HG03103 (cell line): ENCODE measurements around the gene GRM4.

Experiments
- ATAC-seq: cut with Tn5 transposase; IDR thresholded peaks from one replicate; pipeline ENCODE4 v1.9.1; 2021; ENCODE audit warnings: low read depth; ENCODE audit not compliant: unreplicated experiment

GRM4 gene

DNA sequence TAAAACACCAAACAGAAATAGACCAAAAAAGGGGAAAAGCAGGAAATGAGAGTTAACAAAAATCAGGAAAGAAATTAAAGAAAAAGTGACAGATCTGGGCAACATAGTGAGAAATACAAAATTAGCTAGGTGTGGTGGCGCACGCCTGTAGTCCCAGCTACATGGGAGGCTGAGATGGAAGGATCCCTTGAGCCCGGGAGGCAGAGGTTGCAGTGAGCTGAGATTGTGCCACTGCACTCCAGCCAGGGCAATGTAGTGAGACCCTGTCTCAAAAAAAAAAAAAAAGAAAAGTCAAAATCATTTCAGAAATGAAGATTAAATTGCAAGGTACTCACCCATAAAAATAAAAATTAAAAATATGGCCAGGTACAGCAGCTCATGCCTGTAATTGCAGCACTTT is 13.0 kb upstream of the GRM4 start:
- ATAC-seq, result no peak

DNA sequence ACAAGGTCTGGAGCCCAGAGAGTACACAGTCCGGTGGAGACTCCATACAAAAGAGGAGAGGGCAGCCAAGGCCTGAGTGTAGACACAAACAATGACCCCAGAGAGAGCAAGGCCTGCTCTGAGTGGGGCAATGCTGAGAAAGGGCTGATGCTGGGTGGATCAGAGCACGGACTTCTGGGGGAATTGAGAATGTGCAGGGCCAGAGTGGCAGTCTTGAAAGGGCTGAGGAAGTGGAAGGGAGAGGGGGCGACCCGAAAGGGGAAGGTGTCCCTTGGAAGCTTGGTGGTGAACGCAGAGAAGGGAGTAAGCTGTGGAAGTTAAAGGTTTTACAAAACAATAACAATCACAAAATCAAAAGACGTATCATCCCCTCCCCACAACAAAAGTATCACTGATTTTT is 12.0 kb upstream of the GRM4 start:
- ATAC-seq, result no peak

DNA sequence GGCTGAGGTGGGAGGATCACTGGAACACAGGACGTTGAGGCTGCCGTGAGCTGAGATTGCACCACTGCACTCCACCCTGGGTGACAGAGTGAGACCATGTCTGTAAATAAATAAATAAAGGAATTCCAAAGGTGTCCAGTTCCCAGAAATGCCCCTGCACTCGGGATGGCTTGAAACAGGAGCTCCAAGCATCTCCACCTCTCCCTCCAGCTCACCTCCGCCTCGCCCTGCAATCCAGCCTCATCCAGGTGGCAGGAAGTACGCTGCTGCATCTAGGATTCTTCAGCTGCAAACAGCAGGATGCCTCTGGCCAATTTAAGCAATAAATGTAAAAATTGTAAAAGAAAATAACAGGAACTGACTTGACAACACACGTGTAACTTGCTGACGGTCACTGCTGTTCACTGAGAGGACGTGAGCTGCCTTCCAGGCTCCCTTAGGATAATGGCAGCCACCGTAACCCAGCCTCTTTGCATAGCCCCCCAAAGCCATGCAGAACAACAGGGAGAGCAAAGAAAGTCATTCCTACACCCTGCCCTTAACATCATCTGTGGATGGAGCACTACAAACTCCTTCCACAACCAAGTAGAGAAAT is 11.4 kb upstream of the GRM4 start:
- ATAC-seq, result no peak

DNA sequence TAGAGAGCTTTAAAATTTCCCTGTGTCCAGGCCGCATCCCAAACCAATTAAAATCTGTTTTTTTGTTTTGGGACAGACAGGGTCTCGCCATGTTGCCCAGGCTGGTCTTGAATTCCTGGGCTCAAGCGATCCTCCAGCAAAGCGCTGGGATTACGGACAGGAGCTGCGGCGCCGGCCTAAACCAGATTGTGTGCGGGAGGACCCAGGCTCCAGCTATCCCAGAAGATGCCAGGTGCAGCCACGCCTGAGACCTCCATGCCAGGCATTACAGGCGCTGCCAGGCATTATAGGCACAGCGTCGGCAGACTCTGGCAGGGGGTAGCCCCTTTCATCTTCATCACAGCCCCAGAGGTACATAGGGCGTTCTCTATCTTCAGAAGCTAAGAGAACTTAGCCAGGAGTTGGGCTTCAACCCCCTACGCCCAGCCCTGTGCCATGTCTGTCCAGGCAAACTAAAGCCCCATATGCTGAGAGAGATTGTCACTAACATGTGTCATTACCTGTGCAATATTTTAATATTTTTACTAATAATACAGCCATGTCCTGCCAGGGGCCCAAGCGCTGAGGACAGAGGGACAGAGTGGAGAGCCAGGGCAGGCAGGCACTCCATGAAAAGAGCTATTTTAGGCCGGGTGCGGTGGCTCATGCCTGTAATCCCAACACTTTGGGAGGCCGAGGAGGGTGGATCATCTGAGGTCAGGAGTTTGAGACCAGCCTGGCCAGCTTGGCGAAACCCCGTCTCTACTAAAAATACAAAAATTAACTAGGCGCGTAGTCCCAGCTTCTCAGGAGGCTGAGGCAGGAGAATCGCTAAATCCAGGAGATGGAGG is 9.8 kb upstream of the GRM4 start:
- no peak for ATAC-seq

DNA sequence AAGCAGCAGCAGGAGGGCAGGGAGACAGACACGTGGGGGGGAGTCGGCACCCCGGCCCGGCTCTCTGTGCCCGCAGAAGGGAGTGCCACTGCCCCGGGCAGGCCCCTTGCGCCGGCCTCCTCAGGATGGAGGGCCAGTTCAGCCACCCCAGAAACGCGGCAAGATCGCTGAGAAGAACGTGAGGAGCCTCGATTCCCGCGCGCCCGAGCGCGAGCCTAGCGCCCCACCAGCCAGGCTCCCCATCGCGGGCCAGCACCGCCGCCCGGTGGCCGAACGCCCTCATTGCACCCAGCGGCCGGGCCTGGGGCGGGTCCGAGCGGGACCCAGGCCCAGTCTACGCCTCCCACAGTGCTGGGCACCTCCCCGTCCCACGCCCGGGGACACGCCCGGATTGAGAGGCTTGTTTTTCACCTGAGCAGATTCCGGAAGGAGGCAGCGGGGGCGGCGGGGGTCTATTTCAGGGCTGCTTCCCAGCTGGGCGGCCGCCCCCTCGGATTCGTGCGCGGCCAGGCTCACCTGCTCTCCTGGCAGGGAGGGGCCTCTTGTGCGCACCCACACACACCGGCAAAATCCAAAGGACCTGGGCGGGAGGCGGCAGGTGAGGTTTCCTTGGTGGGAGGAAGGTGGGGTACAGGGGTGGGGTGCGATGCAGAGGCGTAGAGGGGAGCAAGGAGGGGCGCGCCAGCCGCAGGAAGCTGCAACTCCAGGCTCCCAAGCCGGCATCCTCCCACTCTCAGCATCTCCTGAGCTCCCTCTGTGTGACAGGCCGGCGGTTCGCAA is 9.0 kb upstream of the GRM4 start:
- no peak for ATAC-seq

DNA sequence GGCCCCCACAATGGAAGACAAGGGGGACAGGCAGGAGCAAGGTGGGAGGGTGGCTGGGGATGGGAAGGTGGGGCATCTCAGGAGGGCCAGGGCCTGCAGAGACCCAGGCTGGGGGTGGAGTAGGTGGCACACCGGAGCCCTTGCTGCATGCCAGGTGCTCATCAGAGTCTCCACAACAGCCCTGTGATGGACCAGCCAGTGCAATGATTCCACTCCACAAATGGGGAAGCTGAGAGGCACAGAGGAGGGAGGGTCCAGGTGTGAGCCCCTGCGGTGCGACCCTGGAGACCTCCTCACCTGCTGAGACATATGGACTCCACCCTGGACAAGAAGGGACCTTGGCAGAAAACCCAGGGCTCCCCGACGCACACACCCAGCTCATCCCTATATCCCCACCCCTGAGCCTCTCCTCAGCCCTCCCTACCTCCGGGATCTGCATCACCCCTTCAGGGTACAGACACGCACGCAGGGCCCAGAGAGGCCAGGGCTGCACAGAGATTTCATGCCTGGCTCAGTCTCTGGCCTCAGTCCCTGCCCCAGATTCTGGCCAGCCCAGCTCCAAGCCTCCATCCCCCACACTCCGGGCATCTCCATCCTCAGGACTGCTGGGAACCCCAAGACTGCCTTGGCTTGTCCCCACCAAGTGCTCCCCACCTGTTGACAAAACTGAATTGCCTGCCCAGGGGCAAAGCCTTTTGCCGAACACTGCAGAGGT is 7.1 kb upstream of the GRM4 start:
- no peak for ATAC-seq

DNA sequence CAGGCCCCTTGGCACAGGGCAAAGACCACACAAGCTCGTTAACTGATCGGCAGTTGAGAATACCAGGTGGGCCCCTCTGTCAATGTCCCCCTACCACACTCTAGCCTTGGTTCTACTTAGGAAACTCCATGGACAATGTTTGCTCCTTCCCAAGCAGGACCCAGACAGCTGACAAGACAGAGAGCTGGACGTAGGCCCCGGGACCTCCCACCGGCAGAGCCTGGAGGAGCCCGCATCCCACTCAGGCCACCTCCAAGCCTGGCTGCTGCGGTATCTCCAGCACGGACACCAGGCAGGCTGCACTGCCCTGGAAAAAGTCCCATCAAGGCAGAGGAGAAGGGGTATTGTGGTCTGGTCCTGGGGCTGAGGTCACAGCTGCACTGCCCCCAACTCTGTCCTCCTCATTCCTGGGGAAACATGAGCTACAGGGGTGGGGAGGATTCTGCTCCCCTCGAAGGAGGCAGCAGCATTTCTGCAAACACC is 6.2 kb upstream of the GRM4 start:
- ATAC-seq, result no peak

DNA sequence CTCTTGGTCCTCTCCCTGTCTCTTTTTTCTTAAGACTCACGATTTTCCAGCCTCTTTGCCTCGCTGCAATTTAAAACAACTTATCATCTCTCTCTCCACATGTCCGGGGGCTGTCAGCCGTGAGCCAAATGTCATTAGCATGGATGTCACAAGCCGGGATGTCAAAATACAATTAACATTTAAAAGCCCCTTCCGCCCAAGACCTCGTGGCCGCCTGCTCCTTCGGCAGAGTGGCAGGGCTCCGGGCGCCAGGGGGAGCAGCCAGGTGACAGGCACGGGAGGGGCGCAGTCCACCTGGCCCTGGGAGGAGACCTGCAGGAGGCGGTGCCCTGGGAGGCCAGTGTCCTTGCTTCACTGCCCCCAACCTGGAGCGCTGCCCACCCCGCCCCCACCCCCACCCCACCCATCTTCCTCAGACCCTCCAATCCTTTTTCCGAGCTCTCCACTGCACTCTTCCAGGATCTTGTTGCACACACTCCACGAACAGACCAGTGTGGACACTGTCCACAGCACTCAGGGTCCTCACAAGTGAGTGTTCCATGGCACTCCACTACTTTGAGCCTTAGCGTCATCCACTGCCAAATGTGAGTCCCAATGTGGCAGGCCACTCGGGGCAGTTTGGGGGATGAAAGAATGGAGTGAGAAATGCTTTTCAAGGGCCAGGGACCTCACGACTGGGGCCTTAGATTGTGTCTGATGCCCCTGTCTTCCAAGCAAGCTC is 5.6 kb upstream of the GRM4 start:
- ATAC-seq, result no peak

DNA sequence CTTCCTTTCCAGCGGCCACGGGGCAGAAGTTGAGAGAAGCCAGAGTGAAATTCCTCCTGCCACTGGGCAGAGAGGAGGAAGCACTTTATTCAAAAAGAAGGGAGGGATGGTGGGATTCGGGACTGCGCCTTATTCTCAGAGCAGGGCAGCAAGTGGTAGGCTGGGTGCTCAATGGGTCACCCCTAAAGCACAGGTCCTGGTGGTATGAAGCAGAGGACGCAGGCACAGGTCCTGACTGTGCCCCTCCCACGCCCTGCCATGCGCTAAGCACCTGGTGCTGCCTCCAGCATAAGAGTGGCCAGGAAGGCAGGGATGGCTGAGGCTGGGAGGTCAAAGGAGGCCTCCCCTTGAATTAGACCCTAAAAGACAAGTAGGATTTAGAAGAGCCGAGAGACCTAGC is 4.9 kb upstream of the GRM4 start:
- ATAC-seq, result no peak

DNA sequence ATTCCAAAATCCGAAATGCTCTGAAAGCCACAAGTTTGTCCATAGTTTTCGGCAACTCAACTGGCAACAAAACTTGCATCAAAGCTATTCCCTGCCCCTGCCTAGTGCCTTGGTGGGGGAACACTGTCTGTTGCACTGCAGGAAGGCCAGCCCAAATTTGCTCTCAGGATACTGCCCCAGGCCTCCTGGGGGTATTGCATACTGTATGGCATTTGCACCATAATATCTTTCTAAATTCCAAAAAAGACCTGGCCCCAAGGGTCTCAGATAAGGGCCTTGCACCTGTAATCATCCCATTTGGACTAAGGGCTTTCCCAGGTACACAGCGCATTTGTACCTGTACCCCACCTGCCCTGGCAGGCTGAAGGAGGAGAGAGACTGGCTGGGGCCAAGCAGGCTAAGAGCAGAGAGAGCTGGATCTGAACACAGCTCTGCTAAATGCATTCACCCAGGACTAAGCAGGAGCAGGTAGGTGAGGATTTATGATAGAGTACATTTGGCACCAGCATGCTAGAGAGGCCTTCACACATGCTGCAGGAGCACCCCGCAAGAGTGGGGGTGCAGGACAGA is 4.0 kb upstream of the GRM4 start:
- no peak for ATAC-seq

DNA sequence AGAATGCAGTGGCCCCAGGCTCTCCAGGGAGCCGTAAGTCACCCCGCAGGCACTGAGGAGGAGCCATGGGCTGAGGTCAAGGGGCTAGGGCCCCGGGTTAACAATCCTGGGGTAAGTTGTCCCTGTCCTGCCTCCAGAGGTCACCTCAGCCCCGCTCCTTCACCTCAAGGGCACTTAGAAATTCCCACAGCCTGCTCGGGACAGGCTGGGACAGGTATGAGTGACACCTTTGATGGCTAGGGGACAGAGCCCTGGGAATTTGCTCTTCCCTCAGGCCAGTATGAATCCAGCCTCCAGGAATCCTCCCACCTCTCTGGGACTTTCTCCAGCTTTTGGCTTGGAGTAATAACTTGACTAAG is 3.5 kb upstream of the GRM4 start:
- ATAC-seq, result no peak

DNA sequence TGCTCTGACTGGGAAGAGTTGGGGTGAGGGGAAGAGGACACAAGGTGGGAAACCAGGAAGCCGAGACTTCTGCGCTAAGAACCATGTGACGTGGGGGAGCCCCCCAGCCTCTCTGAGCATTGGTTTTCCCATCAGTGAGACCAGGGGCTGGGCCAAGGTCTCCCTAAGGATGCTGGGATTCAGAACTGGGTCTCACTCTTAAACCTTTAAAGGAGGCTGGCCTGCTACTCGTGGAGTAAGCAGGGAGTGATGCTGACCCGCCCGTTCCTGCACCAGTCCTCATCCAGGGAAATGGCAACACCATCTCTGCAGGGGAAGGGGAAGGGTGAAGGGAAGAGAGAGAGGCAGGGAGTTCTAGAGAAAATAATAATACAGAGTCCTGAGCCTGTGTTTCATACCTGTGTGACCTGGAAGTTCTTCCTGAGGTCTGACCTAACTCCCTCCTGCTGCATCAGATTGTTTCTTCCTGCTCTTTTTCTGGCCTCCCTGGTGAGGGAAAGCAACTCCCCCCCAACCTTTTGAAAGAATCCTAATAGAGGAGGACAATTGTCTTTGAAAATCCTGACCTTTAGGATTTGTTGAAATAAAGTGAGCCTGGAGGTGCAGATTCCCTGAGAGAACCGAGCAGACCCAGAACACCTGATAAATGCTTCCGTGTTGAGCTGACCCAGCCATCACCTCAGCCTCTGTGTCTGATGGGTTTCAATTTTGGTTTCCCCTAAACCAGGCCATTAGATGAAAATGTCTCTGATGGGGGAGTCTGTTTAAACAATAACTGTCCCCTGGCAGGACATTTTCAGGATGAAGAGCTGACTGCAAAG is 3.0 kb upstream of the GRM4 start:
- ATAC-seq, result no peak

DNA sequence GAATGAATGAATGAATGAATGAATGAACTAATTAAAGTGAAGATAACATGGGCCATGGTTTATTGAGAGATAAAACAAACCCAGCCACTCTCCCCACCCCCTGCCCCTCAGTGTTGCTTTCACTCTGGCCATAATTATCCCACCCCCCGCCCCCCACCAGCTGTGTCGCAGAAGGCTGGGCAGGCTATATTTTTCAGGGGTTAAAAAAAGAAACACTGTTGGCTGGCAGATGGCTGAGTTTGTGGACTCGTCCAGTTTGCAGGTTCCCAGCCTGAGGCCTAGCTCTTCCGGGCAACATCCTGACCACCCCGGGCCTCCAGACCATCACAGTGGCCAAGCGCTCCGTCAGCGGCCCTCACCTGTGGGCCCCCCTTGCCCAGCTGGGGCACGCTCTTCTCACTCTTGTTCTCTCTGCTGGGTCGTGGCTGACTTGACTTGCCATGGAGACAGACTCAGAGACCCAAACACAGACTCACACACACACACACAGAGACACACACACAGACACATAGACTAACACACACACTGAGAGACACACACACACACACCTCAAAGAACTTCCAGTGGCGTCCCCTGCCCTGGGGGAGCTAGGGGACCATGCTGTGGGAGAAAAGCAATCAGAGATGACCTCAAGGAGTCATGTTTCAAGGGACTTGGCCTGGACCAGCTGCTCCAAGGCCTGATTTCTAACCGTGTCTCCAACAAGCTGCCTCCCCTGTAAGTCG is 2.2 kb upstream of the GRM4 start:
- no peak for ATAC-seq

DNA sequence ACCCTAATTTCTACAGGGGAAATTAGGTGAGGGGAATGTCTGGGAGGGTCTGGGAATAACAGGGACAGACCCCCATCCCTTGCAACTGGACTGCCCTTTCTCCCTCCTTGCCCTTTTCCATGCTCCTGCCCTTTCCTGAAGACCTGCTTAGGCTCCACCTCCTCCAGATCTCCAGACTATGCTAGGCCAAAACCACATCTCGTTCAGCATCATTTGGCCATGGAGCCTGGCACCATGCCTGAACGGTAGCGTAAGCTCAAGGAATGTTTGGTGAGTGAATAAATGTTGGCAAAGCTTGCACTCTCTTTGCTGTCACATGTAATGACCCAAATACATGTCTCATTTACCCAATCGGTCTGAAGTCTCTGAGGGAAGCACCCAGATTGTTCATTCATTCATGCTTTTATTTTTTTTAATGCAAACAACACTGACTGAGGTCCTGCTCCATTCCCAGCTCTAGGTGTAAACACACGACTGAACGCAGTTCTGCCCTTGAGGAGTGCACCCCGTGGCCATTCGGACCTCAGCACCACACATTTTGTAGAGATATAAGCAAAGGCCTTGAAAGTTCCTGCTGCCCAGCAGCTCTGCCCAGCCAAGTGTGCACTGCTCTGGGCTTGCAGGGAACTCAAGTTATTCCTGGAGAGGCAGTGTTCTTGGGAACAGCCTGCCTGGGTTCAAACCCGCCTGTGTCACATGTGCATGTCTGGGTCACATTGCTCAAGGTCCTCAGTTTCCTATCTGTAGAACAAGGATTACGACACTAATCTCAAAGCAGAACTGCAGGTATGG is 1.1 kb upstream of the GRM4 start:
- no peak for ATAC-seq

DNA sequence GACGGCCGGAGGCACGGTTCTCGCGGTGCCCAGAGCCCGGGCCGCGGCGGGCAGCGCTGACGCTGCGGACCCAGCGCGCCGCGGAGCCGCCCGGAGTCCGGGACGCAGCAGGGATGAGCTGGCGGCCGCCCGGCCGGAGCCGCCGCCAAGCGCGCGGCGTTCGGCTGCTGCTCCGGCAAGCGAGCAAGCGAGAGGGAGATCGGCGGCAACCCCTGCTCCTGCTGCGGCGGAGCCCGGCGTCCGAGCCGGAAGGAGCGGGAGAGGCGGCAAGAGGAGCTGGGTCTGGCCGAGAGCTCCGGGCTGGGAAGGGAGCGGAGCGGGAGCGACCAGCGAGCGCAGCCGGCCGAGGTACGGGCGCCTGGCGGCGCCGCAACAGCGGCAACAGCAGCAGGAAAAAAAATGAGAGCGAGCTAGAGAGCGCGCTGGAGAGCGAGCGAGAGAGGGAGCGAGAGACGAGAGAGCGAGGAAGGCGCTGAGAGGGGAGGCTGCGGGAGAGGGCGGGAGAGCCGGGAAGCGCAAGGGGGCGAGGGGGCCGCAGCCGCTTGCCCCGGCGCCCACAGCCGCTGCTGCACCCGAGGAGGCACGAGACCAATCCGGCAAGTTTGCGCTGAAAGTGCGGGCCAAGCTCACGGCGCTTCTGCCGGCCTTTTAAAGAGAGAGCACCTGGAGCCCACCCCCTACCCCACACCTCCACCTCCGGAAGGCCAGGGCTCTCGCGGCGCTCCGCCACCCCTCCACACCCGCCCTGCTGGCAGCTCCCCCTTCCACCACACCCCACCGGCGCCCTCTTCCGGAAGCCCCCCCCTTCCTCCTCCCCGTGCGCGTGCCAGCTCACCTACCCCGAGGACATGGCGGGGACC is 496 bp downstream of the GRM4 start:
- ATAC-seq, result no peak

DNA sequence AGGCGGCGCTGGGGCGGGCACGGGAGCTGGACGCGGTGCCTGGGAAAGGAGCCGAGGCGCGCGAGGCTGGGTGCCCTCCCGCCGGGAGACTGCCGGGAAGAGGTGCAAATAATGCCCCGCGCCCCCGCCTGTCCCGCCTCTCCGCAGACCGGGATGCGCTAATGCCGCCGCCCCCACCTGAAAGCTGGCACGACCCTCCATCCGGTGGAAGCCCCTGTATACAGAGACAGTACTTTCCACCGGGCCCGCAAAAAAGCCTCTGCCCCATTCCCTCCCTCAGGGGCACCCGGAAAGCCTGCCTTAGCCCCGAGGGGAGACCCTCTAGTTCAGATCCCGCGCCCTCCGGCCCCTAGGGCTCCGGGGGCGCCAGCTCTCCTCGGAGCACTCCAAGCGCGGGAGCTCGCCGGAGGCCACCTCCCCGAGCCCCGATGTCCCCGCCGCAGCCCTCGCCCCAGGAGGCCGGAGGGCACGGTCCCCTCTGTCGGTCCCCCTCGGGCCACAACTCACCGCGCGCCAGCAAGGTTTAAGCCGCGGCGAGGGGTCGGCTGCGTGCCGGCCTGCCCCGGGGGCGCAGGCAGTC is 1.2 kb downstream of the GRM4 start:
- ATAC-seq, result no peak
